NK-92 (cell line): Measurements from ENCODE around the gene CLDN2.
"Not testable (repeated sequence)": the region's sequence is repeated elsewhere in the genome, so short reads cannot be mapped to it uniquely, and the experiment has no call there.

ENCODE experiments used
- DNase-seq: peaks from one replicate; lab custom pipeline; 2025; ENCODE audit not compliant: unreplicated experiment; lab: John Stamatoyannopoulos, UW

The CLDN2 gene, protein sequence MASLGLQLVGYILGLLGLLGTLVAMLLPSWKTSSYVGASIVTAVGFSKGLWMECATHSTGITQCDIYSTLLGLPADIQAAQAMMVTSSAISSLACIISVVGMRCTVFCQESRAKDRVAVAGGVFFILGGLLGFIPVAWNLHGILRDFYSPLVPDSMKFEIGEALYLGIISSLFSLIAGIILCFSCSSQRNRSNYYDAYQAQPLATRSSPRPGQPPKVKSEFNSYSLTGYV

DNA sequence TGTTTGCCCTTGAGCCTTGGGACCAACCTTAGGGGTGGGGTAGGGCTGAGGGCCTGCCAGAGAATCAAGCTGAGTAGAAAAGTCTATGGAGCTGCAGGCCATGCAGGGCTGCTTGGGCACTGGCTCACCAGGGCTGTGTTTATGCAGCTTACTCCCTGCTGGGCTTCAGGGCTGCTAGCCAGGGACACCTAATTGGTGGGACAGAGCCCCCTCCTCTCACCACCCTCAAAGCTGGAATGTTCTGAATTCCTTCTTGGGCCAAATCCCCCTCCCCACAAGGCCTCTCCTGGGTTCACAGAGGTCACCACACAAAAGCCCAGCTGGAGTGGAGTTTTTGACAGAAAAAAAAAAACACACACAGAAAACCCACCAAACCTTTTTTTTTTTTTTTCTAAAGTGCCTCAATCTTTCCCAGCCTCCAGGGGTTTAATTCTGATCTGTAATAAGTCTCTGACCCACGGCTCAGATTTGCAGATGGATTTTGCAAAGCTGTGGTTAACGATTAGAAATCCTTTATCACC, at the start of gene CLDN2:
Gene CLDN2, plus strand, starts transcription at position 471 of the 521 bp plus-strand sequence. CDS start 7,827 bp downstream, outside the sequence.
- no peak for DNase-seq

DNA sequence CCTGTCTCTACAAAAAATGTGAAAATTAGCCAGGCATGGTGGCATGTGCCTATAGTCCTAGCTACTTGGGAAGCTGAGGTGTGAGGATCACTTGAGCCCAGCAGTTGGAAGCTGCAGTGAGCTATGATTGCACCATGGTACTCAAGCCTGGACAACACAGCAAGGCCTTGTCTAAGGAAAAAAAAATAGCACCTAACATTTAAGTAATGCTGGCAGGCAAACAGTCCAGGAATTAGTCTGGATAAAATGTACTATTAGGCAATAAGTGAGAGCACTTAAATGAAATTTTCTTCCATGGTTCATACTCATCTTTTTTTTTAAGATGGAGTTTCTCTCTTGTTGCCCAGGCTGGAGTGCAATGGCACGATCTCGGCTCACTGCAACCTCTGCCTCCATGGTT, 47.4 kb upstream of the CLDN2 start:
- DNase-seq: not testable (repeated sequence)

DNA sequence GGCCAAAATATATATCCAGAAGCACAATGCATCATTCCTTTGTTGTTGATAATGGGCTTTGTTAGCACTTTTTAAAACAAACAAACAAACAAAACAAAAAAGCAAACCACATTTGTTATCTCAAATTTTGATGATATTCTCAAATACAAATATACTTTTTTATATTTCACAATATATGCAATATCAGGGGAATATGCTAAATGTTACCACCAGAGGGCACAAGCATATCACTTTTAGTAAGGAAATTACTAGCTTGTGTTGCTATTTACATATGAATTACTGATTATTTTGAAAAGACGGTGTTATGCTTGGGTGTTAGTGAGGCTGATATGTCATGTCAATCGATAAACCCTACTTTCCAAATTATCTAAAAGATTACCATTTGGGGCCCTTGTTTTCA, 46.1 kb upstream of the CLDN2 start:
- no peak for DNase-seq

DNA sequence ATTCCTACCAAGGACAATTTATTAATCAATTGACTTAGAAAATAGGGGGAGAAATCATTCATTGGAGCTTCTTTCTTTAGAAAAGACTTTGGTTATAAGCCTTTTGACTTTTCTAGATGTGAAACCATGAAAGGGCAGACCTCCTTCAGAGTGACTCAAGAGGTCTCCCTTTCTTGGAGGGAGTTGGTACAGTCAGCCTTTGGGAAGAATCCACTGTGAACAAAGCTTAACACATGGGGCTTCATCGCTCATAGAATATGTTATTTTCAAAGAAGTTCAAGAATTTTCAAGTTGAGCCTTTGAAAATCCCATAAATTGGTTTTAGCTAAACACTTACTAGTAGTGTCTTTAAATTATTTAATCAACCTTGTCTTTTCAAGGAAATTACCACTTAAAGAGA, 45.1 kb upstream of the CLDN2 start:
- no peak for DNase-seq

DNA sequence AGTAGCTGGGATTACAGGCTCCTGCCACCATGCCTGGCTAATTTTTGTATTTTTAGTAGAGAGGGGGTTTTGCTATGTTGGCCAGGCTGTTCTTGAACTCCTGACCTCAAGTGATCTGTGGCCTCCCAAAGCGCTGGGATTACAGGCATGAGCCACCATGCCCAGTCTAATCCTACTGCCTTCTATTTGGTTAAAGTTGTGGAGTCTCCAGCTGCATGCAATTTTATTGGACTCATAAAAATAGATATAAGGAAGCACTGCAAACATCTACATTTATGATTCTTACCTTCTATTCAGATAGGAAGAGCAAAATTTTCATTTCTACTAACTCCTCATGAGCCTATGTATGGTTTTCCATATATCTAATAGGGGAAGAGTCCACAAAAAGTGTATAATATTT, 30.7 kb upstream of the CLDN2 start:
- DNase-seq: no peak

DNA sequence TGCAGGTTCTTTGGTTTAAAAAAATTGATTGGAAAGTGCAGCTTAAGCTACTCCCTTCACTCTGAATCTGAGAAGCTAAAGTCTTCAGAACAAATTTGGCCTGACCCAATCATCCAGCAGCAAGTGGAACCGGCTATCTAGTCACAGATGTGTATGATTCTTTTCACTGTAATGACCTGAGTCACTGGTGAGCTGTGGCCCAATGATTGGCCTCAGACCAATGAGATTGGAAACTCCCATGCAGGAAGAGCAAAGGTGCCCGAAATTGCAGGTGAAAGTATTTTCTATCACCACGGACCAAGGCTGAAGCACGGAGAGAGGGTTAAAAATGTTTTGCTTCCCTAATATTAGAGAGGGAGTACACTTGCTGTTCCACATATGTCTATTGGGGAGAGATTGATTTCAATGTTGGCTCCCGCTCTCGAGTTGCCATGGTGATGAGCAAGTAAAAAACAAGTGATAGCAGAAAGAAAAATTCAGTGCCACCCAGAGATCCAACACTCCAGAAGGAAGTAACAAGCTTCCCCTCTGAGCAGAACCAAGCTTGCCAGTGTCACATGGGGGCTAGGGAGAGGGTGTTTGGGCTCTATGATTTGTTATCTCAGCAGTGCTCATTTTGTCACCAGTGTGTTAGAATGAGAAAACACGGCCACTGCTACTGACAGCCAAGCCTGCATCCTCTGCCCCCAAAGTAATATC, 28.3 kb upstream of the CLDN2 start:
- DNase-seq: no peak

DNA sequence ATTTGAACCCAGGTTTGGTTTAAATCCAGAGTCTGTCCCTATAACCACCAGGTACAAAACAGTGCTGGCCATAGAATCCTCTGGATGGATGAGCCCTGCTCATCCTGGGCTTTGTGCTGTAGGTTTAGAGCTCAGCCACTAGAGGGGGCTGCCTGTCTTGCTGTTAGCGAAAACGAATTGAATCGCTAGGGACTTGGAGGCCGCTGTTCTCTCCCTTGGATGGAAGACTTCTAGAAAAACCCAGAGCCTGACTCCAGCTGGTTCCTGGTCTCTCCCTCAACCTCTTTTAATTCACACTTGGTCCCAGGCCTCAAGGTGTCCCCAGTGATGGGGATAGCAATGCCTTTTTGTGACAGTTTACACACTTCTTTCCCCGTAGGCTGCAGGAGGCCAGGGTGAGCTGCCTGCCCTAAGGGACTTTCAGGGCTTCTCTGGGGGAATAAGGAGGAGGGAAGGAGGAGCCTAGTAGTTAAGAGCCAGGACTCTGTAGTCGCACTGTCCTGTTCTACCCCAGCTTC, 25.8 kb upstream of the CLDN2 start:
- no peak for DNase-seq

DNA sequence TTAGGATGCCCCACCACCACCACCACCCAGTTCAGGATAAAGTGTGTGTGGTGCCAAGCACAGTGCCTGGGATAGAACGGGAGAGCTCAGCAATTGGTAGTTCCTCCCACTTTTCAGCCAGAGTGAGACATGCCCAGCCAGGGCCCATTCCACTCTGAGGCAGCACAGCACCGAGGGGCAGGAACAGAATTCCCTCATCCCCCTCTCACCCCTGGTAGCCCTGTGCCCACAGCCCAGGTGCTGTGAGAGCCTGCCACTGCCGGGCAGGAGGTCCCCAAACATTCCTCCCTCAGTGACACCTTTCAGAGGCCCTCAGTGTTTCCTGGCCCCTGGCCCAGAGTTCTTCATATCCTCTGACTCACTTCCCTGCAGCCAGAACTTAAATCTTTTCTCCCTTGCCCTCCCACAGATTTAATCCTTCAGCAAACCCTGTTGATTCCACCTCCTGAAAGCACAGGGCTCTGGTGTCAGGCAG, 25.2 kb upstream of the CLDN2 start:
- no peak for DNase-seq

DNA sequence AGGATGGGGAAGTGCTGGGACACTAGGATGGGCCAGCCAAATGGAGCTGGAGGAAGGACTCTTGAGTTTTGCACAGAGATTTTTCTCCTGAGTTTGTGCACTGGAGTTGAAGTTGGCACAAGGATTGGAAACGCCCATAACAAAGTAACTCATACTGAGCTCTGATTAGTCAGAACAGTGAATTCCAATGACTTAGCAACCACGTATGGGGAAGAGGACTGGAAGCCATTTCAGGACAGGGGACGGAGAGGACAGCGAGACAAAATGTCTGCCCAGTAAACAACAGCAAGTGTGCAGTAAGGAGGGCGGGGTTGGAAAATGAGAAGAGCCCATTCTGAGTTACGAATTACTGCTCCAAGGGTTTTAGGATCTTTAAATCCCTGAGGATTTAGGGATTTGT, 22.9 kb upstream of the CLDN2 start:
- DNase-seq: no peak

DNA sequence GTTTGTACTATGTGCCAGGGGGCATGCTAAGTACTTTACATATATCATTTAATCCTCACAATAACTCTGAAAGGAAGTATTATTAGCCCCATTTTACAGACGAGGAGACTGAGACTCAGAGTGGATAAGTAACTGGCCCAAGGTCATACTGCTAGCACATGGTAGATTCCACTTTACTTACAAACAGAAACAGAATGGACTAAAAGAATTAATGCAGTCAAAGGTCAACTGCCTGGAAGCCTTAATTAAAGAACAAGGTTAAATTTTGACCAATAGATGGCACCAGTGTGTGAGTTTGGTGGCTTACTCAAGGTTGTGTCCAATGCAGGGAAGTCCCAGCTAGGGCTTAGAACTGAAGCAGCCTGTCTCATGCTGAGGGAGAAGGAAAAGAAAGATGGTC, 21.7 kb upstream of the CLDN2 start:
- DNase-seq: no peak

DNA sequence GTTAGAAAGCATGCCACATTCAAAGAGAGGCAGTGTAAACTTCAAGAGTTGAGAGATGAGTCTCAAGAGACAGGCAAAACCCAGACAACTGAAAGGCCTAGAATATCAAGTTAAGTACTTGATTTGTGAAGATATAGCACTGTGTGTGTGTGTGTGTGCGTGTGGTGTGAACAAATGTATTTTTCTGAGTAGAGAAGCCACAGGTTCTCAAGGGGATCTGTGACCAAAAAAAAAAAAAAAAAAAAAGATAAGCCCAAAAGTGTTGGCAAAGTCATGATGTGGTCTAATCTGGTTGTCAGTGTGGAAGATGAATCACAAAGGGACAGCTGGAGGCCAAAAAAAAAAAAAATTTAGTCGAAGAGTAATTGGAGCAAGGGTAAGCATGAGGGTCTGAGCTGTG, 20.9 kb upstream of the CLDN2 start:
- DNase-seq: no peak

DNA sequence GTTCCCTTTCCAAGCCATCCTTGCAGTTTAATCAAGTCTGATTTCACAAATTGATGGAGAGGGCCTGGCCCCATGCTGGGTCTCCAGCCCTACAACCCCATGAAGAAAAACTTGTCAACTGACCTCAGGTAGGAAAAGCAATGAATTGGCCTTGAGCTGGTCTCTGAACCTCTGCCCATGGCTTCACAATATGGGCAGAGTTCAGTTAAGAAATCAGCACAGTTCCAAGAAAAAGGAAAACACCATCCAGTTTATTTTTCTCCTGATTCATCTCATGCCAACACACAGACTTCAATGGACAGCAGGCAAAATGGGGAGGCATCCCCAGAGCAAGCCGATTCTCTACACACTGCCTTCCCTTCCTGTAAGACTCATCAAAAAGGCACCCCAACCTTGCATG, 20.4 kb upstream of the CLDN2 start:
- no peak for DNase-seq

DNA sequence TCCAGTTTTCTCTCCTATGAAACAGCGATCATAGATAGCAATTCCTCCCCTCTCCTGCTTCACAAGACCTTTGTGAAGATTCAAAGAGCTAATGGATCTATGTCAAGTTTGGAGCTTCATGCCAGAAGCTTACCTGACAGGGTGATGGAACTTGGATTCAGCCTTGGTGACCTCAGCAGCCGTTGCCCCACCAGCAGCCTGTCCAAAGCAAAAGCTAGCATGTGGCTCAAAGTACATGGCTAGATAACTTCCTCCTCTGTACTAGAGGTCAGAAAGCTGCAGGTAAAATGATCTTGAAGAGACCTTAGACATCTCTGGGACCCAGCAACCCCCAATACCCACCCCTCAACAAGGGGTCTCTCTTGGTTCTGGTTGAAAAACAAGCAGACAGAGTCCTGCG, 18.9 kb upstream of the CLDN2 start:
- DNase-seq: no peak

DNA sequence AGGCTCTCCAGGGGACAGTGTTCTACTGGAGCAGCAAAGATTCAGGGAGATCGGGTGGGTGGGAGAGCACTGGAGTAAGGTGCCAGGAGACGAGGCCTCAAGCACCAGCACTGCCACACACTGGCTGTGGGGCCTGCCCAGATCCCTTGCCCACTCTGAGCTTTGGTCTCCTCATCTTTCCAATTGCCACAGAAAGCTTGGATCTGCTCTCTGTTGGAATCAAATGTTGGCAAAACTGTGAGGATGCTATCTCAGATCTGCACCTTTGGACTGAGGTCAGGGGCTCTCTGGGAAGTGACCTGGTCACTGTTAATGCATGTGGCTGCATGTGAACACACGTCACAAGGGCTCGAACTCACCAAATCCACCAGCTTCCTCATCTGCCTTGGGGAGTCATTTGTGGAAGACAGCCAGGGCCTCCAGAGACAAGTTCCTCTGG, 18.4 kb upstream of the CLDN2 start:
- DNase-seq: no peak

DNA sequence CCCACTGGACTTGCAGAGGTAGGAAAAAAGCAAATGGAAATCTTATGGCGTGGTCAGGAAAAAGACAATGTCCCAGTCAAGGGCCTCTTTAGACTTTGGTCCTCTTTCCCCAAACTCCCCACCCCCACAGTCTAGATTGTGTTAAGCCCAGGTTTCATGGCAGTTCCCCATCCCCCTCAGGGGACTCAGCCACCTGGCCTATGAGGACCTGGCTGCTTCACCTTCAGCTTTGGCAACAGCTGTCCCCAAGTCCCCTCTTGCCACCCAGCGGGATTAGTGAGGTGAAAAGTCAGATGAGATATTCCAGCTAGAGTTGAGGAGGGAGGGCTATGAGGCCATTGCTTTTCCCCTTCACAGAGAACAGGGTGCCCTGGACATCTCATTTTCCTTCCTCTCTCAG, 17.5 kb upstream of the CLDN2 start:
- no peak for DNase-seq

DNA sequence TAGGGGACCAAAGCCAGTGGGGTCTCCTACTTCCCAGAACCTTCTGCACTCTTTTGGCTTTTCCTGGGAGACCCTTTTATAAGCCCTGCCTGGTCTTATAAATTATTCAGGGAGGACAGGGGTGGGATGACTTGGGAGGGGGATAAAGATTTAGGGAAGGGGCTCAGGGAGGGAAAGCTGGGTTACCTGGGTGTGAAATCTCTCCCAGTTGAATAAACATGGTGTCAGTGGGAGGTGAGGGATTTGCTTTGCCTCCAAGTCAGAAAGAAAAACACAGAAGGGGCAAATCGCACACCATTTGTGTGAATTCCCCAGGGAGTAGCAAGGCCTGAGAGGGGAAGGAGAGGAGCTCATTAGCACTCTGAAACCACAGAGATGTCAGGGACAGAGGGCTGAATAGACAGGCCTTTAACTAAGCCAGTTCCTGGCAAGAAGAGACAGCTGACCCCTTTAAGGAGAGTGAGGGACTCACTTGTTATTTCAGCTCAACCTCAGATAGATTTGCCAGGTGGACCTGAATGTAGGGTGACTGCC, 16.8 kb upstream of the CLDN2 start, which contains the start of gene RIPPLY1:
Gene RIPPLY1, minus strand, starts transcription at position 51 of the 534 bp plus-strand sequence. CDS start 54 bp downstream, outside the sequence.
- no peak for DNase-seq

DNA sequence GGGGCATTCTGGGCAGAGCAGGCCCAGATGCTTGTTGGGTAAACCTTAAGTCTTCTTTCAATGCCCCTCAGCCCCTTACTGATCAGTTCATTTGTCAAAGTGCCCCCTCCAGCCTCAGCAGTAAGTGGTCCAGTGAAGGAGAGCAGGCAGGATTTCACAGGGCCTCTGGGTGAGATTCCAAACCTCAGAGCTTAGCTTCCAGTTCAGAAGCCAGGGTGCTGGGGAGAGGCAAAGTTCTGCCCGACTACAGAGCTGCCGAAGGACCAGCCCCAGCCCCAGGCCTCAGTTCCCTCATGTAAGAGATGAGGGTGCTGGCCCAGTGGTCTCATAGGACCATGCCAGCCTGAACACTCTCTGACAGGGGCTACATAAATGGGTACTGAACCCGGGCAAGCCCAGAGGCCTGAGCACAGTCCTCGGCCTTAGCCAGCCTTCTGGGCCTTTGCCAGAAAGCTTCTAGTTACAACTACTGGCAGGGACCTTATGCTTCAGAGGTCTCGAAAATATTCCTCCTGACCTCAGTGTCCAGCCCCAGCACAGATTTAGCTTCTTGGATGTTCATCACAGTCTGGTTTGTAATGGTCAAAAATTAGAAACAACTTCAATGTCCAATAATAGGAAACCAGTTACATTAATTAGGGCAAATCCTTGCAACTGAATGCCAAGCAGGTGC, 16.2 kb upstream of the CLDN2 start:
- no peak for DNase-seq

DNA sequence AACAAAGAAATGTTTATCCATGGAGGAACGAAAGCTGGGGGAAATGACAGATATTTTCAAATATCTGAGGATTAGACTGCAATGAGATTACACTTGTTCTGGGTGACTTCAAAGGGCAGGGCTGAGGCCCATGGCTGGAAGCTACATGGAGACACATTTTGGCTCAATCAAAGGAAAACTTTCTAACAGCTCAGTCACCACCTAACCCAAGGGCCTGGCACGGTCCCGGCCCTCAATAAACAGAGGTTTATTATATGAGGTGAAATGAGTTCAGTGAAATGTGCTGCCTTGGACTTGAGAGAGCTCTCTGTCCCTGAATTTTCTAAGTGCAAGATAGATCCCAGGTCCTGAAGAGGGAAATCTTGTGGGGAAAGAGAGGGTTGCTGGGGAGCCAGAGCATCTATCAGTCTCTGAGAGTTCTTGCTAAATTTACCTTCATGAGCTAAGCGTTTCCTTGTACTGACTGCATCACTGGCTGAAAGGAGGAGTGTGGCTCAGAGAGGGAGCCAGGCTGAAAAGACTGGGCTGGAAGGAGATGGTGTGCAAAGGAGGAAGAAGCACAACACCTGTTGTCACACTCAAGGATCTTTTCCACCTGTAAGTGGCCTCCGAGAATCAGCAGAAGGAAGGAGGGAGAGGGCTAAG, 15.0 kb upstream of the CLDN2 start:
- DNase-seq: no peak

DNA sequence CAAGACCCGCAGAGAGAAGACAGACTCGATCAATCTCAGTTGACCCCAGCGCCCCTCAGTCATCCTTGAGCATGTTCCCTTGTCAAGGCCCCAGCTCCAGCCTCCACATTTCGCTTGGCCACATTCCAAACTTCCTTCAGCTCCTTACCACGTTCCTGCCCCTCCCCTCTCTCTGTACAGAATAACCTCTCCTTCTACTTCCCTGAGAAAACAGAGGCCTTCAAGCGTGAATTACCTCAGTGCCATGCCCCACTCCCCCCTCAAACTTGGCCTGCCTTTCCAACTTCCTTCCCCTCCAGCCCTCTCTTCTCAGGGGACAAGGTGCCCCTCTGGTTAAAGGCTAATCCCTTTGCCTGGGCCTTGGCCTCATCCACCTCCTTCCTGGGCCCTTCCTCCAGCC, 13.8 kb upstream of the CLDN2 start:
- DNase-seq: no peak

DNA sequence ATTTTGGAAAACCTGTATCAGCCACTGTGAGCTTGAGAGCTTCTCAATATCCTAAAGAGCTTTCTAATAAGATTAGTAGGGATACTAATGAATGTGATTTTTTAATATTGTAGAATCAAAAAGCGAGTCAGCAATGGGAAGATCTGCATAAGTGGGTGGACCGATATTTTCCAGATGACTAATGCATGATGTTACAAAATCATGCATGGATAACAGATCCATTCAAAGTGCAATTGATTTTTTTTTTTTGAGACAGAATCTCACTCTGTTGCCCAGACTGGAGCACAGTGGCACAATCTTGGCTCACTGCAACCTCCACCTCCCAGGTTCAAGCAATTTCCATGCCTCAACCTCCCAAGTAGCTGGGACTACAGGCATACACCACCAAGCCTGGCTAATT, 7.3 kb upstream of the CLDN2 start:
- no peak for DNase-seq
